ENCODE measurements around the gene DHRS3. TPM values are rescaled to one million over a fixed set of nuclear protein-coding genes. Genes with fewer than 3 reads are reported as not detected.
"Not testable (repeated sequence)": the region's sequence is repeated elsewhere in the genome, so short reads cannot be mapped to it uniquely, and the experiment has no call there.

The DHRS3 gene
- total RNA-seq, 1 experiment from 2014 or later, result 154 TPM

GRCh38 chr1:12540580-12541273 is 77.3 kb downstream of the DHRS3 start:
- no peaks in the 10 kb centered on the region for H3K9me2 ChIP-seq (ENCODE audit: insufficient read depth)
- H3K4me2 ChIP-seq, result no peak overlapping the region
- H4K20me1 ChIP-seq (ENCODE audit: insufficient read depth), result no peaks in the 10 kb centered on the region
- no peaks in the 10 kb centered on the region for H3K27me3 ChIP-seq (ENCODE audit: insufficient read depth, low read depth)
- no peaks in the 10 kb centered on the region for H3K9me3 ChIP-seq (ENCODE audit: insufficient read depth, low read depth)
- ChIA-PET CTCF (no interaction called here), POLR2A (ENCODE audit: unreplicated experiment) (no interaction called here)
- no peak overlapping the region for H3K4me3 ChIP-seq
- intact Hi-C loops (cut with micrococcal nuclease; ENCODE audit: unreplicated experiment), result no loop called here
- H3K27ac ChIP-seq, result no peak overlapping the region
- H3F3A ChIP-seq (ENCODE audit: insufficient read depth, low read depth), result no peaks in the 10 kb centered on the region
- H3K79me2 ChIP-seq (ENCODE audit: low read depth), result no peaks in the 10 kb centered on the region
- no TSS peak for BruUV-seq (replicated peaks)
- no peaks in the 10 kb centered on the region for H3K4me1 ChIP-seq (replicated peaks; ENCODE audit: insufficient read depth)
- DNase-seq, result no peak
- H2AFZ ChIP-seq, result no peak overlapping the region
- TF ChIP-seq EZH2 (IDR thresholded peaks at IDR 0.05; ENCODE audit: low read depth) (no peak), CTCF (conservative IDR thresholded peaks at IDR 0.05) (no peak)
- H3K36me3 ChIP-seq (ENCODE audit: low read depth), result no peaks in the 10 kb centered on the region

- Histone ChIP-seq H3K36me3 (ENCODE audit: low read depth) (no peaks in the 10 kb centered on the region), H3F3A (ENCODE audit: insufficient read depth, low read depth) (no peaks in the 10 kb centered on the region), H3K79me2 (ENCODE audit: low read depth) (no peaks in the 10 kb centered on the region), H3K9me2 (ENCODE audit: insufficient read depth) (no peaks in the 10 kb centered on the region), H4K20me1 (ENCODE audit: insufficient read depth) (no peaks in the 10 kb centered on the region), H2AFZ (no peak overlapping the region), H3K4me1 (replicated peaks; ENCODE audit: insufficient read depth) (no peaks in the 10 kb centered on the region), H3K27me3 (ENCODE audit: insufficient read depth, low read depth) (no peaks in the 10 kb centered on the region), H3K4me3 (no peak overlapping the region), H3K9me3 (ENCODE audit: insufficient read depth, low read depth) (no peaks in the 10 kb centered on the region), H3K4me2 (no peak overlapping the region), H3K27ac (no peak overlapping the region)
- DNase-seq, result no peak
- CTCF ChIA-PET, result no interaction called here
- POLR2A ChIA-PET (ENCODE audit: unreplicated experiment), result no interaction called here
- BruUV-seq (replicated peaks), result no TSS peak
- TF ChIP-seq CTCF (conservative IDR thresholded peaks at IDR 0.05), result no peak
- no peak for TF ChIP-seq EZH2 (IDR thresholded peaks at IDR 0.05; ENCODE audit: low read depth)
- intact Hi-C loops (cut with micrococcal nuclease; ENCODE audit: unreplicated experiment), result no loop called here
These were observed 78.1 kb downstream of the DHRS3 start for GRCh38 chr1:12539705-12540579.

- Histone ChIP-seq H3K4me1 (replicated peaks; ENCODE audit: insufficient read depth) (no peaks in the 10 kb centered on the region), H3K36me3 (ENCODE audit: low read depth) (no peaks in the 10 kb centered on the region), H3K27ac (no peak overlapping the region), H3K27me3 (ENCODE audit: insufficient read depth, low read depth) (no peaks in the 10 kb centered on the region), H4K20me1 (ENCODE audit: insufficient read depth) (no peaks in the 10 kb centered on the region), H3F3A (ENCODE audit: insufficient read depth, low read depth) (no peaks in the 10 kb centered on the region), H3K4me3 (no peak overlapping the region), H3K9me3 (ENCODE audit: insufficient read depth, low read depth) (no peaks in the 10 kb centered on the region), H3K4me2 (no peak overlapping the region), H3K9me2 (ENCODE audit: insufficient read depth) (no peaks in the 10 kb centered on the region), H2AFZ (no peak overlapping the region), H3K79me2 (ENCODE audit: low read depth) (no peaks in the 10 kb centered on the region)
- no peak for DNase-seq
- intact Hi-C loops (cut with micrococcal nuclease; ENCODE audit: unreplicated experiment), result no loop called here
- ChIA-PET CTCF (no interaction called here), POLR2A (ENCODE audit: unreplicated experiment) (interaction anchor here (0.6 kb wide), 1 partner anchor 66 kb away, joined by 3 read pairs; no protein-coding TSS in a partner anchor)
- TF ChIP-seq EZH2 (IDR thresholded peaks at IDR 0.05; ENCODE audit: low read depth) (no peak), CTCF (conservative IDR thresholded peaks at IDR 0.05) (no peak)
- no TSS peak for BruUV-seq (replicated peaks)
These were observed 78.7 kb downstream of the DHRS3 start for GRCh38 chr1:12539320-12539704.

GRCh38 chr1:12538536-12538935 is 79.5 kb downstream of the DHRS3 start:
- H2AFZ ChIP-seq; BruUV-seq (replicated peaks); H3K27ac ChIP-seq; intact Hi-C loops (cut with micrococcal nuclease; ENCODE audit: unreplicated experiment); H4K20me1 ChIP-seq (ENCODE audit: insufficient read depth); H3K27me3 ChIP-seq (ENCODE audit: insufficient read depth, low read depth); H3K36me3 ChIP-seq (ENCODE audit: low read depth); H3K4me3 ChIP-seq; H3F3A ChIP-seq (ENCODE audit: insufficient read depth, low read depth); H3K4me1 ChIP-seq (replicated peaks; ENCODE audit: insufficient read depth); DNase-seq; CTCF ChIA-PET; H3K79me2 ChIP-seq (ENCODE audit: low read depth); H3K4me2 ChIP-seq; H3K9me3 ChIP-seq (ENCODE audit: insufficient read depth, low read depth); H3K9me2 ChIP-seq (ENCODE audit: insufficient read depth): not testable (repeated sequence)
- POLR2A ChIA-PET (ENCODE audit: unreplicated experiment), result interaction anchor here (0.6 kb wide), 1 partner anchor 59 kb away, joined by 3 read pairs; no protein-coding TSS in a partner anchor

Measured in PC-9 (cell line).